GM23338 (cell line): ENCODE data around the gene GAB2. TPM values are rescaled to one million over a fixed set of nuclear protein-coding genes. Genes with fewer than 3 reads are reported as not detected.

Experiments used
- ATAC-seq: fragments of 200-7000 bp; cut with Tn5 transposase; 3 replicates; pipeline ENCODE4 v1.9.1; 2020
- DNase-seq: peaks from one replicate; pipeline ENCODE4 v3.0.0-alpha.2; 2015; ENCODE audit warnings: low spot score
- H2AFZ ChIP-seq: fragments of 200-600 bp; sonication (generic); 2 replicates; pipeline ENCODE4 v1.8.0; 2016; ENCODE audit warnings: antibody characterized with exemption, mild to moderate bottlenecking, moderate library complexity
- H3F3A ChIP-seq: fragments of 200-600 bp; sonication (generic); replicated peaks from 2 replicates; pipeline ENCODE4 v1.8.0; 2017; ENCODE audit warnings: antibody characterized with exemption, mixed run types, low read depth
- H3K27ac ChIP-seq: fragments of 200-600 bp; sonication (generic); 2 replicates; pipeline ENCODE4 v1.6.1; 2016; ENCODE audit warnings: low read depth
- H3K27me3 ChIP-seq: fragments of 200-600 bp; sonication (generic); 2 replicates; pipeline ENCODE4 v1.8.0; 2016; ENCODE audit warnings: mild to moderate bottlenecking, mixed run types, moderate library complexity; ENCODE audit not compliant: insufficient read depth
- H3K36me3 ChIP-seq: fragments of 200-600 bp; sonication (generic); 2 replicates; pipeline ENCODE4 v1.8.0; 2016; ENCODE audit warnings: mild to moderate bottlenecking; ENCODE audit not compliant: insufficient read depth
- H3K4me1 ChIP-seq: fragments of 200-600 bp; sonication (generic); 2 replicates; pipeline ENCODE4 v1.8.0; 2016; ENCODE audit warnings: mild to moderate bottlenecking, moderate library complexity; ENCODE audit not compliant: insufficient read depth
- H3K4me2 ChIP-seq: fragments of 200-600 bp; sonication (generic); 2 replicates; pipeline ENCODE4 v1.7.1; 2017; ENCODE audit warnings: mixed run types
- H3K4me3 ChIP-seq: fragments of 200-600 bp; sonication (generic); 2 replicates; pipeline ENCODE4 v1.6.1; 2016; ENCODE audit warnings: mixed run types
- H3K79me2 ChIP-seq: fragments of 200-600 bp; sonication (generic); replicated peaks from 2 replicates; pipeline ENCODE4 v1.8.0; 2017; ENCODE audit warnings: mild to moderate bottlenecking; ENCODE audit not compliant: insufficient read depth
- H3K9me2 ChIP-seq: fragments of 200-600 bp; sonication (generic); 2 replicates; pipeline ENCODE4 v1.8.0; 2017; ENCODE audit not compliant: insufficient read depth
- H4K20me1 ChIP-seq: fragments of 200-600 bp; sonication (generic); replicated peaks from 2 replicates; pipeline ENCODE4 v1.8.0; 2017; ENCODE audit warnings: mild to moderate bottlenecking; ENCODE audit not compliant: insufficient read depth
- H3K27ac Mint-ChIP-seq: 2 replicates; pipeline ENCODE4 v1.8.0; 2020; ENCODE audit warnings: inconsistent platforms, mild to moderate bottlenecking, moderate library complexity, mixed read lengths
- H3K27me3 Mint-ChIP-seq: 3 replicates; pipeline ENCODE4 v1.8.0; 2022; ENCODE audit warnings: low read depth, mild to moderate bottlenecking, moderate library complexity, mixed read lengths, inconsistent platforms; ENCODE audit not compliant: insufficient read depth, poor library complexity
- H3K36me3 Mint-ChIP-seq: 3 replicates; pipeline ENCODE4 v1.8.0; 2021; ENCODE audit warnings: low read depth, mild to moderate bottlenecking, inconsistent platforms, moderate library complexity, mixed read lengths
- H3K4me1 Mint-ChIP-seq: 3 replicates; pipeline ENCODE4 v1.8.0; 2020; ENCODE audit warnings: mild to moderate bottlenecking, inconsistent platforms, mixed read lengths
- H3K4me3 Mint-ChIP-seq: 3 replicates; pipeline ENCODE4 v1.8.0; 2021; ENCODE audit warnings: moderate library complexity, mild to moderate bottlenecking, inconsistent platforms, mixed read lengths
- H3K9me3 Mint-ChIP-seq: 3 replicates; pipeline ENCODE4 v1.8.0; 2020; ENCODE audit warnings: moderate library complexity, mild to moderate bottlenecking, inconsistent platforms, mixed read lengths
- CREB1 ChIP-seq: fragments of 250-450 bp; sonication (Bioruptor Pico); IDR thresholded peaks from 2 replicates; pipeline ENCODE4 v1.5.0; 2020; ENCODE audit warnings: low read depth, mild to moderate bottlenecking, moderate library complexity
- EZH2 ChIP-seq: fragments of 200-600 bp; sonication (generic); IDR thresholded peaks from one replicate; pipeline ENCODE4 v1.8.0; 2017; ENCODE audit warnings: antibody characterized with exemption, mild to moderate bottlenecking, low read depth; ENCODE audit not compliant: unreplicated experiment
- EZH2phosphoT487 ChIP-seq: fragments of 200-600 bp; sonication (generic); IDR thresholded peaks from one replicate; pipeline ENCODE4 v1.8.1; 2018; ENCODE audit warnings: antibody characterized with exemption; ENCODE audit not compliant: unreplicated experiment
- JUNB ChIP-seq: IDR thresholded peaks from one replicate; pipeline ENCODE4 v1.6.1; 2016; ENCODE audit warnings: antibody characterized with exemption; ENCODE audit not compliant: unreplicated experiment
- NANOG ChIP-seq: IDR thresholded peaks from 2 replicates; pipeline ENCODE4 v1.6.1; 2016; ENCODE audit warnings: antibody characterized with exemption, borderline replicate concordance
- POLR2AphosphoS5 ChIP-seq: IDR thresholded peaks from 2 replicates; pipeline ENCODE4 v1.6.1; 2016; ENCODE audit warnings: antibody characterized with exemption, low read depth
- STAT1 ChIP-seq: IDR thresholded peaks from one replicate; pipeline ENCODE4 v1.6.1; 2016; ENCODE audit warnings: antibody characterized with exemption; ENCODE audit not compliant: unreplicated experiment
- ZNF331 ChIP-seq: fragments of 250-450 bp; sonication (Bioruptor Pico); IDR thresholded peaks from 2 replicates; pipeline ENCODE4 v1.5.0; 2020; ENCODE audit warnings: low read depth, mild to moderate bottlenecking, moderate library complexity
- polyA plus RNA-seq: library from polyadenylated mRNA; unstranded; fragments of >200 nt; fragmentation: Nextera tagmentation; extraction: Ambion mirVana; gene quantifications from 2 replicates; pipeline ENCODE4 v1.2.1, GENCODE V29; 2016
- total RNA-seq: library from RNA; depleted of rRNA; stranded (reverse); fragments of >200 nt; shearing (Covaris generic); gene quantifications from 2 replicates; pipeline ENCODE4 v1.2.3, GENCODE V29; 2014
- TF ChIP-seq, protein P1 (sequence below): IDR thresholded peaks from one replicate; pipeline ENCODE4 v1.6.1; 2018; ENCODE audit warnings: antibody characterized with exemption; ENCODE audit not compliant: unreplicated experiment
- TF ChIP-seq, protein P2 (sequence below): IDR thresholded peaks from 2 replicates; pipeline ENCODE4 v1.6.1; 2016; ENCODE audit warnings: antibody characterized with exemption
- TF ChIP-seq, protein P3 (sequence below): fragments of 250-450 bp; sonication (Bioruptor Pico); IDR thresholded peaks from 2 replicates; pipeline ENCODE4 v1.5.0; 2020; ENCODE audit warnings: mild to moderate bottlenecking, moderate library complexity
- TF ChIP-seq, protein P4 (sequence below), 2 experiments: fragments of 200-600 bp in 1 of 2; sonication (generic) in 1 of 2; conservative IDR thresholded peaks; 2 replicates each; pipeline versions ENCODE4 v1.5.1 to v1.6.1; 2016 to 2017; ENCODE audit warnings: antibody characterized with exemption in 2 of 2, low read depth in 2 of 2, mild to moderate bottlenecking in 2 of 2, moderate library complexity in 1 of 2

The GAB2 gene
- total and polyA plus RNA-seq, 2 experiments from 2014 or later, result 2.0 to 10.8 TPM

DNA sequence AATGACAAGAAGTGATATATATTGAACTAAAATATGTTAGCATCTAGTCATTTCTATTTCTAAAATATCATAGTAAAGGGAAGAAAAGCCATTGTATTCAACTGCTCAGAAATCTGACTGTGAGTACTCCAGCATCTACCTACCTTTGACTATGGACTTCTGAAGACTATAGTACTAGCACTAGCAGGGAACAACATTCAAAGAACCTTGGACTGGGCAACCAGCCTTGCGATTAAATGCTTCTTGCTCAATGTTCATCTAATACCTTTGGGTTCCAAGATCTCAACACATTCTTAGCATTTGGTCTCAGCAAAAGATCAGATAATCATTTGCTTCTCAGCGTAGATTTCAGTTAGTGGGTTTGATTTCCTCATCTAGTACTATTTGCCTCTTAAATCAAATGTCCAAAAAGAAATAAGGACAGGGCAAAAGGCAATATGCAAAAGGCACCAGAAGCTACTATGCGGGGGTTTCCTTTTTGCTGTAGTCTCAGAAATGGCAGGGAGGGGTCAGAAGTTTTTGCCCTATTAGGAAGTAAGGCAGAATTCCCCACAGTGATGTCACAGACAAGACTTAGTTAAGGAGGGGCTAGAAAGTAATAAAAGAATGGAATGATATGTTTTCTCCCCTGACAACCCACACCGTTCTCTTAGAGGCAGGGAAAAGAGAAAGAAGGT lies 80.6 kb downstream of the GAB2 start:
- H3K4me3 ChIP-seq, result no peak overlapping the region
- H3K79me2 ChIP-seq, result no peaks in the 10 kb centered on the region
- H3K27me3 ChIP-seq, result no peaks in the 10 kb centered on the region
- Mint-ChIP-seq H3K9me3 (peaks cover 4% of the 10 kb centered on the region; the same call in 1 of the 3 replicates), H3K27me3 (no peaks in the 10 kb centered on the region), H3K27ac (no peak overlapping the region), H3K36me3 (peaks cover 5% of the 10 kb centered on the region; the same call in 2 of the 3 replicates), H3K4me1 (peaks cover 6% of the 10 kb centered on the region; the same call in 2 of the 3 replicates), H3K4me3 (no peak overlapping the region)
- H2AFZ ChIP-seq, result no peak overlapping the region
- DNase-seq (no peak), ATAC-seq (no peak)
- no peaks in the 10 kb centered on the region for H3K4me1 ChIP-seq
- H3K27ac ChIP-seq, result no peak overlapping the region
- no peaks in the 10 kb centered on the region for H3K36me3 ChIP-seq
- H3F3A ChIP-seq, result no peaks in the 10 kb centered on the region
- H3K4me2 ChIP-seq, result no peak overlapping the region
- 0 out of 2 replicates have a peak, but pooled peaks cover 5% of the 10 kb centered on the region for H3K9me2 ChIP-seq
- no peaks in the 10 kb centered on the region; the same call in 1 of the 2 replicates for H4K20me1 ChIP-seq
- TF ChIP-seq CREB1, result no peak
- TF ChIP-seq, protein P1, sequence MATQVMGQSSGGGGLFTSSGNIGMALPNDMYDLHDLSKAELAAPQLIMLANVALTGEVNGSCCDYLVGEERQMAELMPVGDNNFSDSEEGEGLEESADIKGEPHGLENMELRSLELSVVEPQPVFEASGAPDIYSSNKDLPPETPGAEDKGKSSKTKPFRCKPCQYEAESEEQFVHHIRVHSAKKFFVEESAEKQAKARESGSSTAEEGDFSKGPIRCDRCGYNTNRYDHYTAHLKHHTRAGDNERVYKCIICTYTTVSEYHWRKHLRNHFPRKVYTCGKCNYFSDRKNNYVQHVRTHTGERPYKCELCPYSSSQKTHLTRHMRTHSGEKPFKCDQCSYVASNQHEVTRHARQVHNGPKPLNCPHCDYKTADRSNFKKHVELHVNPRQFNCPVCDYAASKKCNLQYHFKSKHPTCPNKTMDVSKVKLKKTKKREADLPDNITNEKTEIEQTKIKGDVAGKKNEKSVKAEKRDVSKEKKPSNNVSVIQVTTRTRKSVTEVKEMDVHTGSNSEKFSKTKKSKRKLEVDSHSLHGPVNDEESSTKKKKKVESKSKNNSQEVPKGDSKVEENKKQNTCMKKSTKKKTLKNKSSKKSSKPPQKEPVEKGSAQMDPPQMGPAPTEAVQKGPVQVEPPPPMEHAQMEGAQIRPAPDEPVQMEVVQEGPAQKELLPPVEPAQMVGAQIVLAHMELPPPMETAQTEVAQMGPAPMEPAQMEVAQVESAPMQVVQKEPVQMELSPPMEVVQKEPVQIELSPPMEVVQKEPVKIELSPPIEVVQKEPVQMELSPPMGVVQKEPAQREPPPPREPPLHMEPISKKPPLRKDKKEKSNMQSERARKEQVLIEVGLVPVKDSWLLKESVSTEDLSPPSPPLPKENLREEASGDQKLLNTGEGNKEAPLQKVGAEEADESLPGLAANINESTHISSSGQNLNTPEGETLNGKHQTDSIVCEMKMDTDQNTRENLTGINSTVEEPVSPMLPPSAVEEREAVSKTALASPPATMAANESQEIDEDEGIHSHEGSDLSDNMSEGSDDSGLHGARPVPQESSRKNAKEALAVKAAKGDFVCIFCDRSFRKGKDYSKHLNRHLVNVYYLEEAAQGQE, result no peak
- no peak for TF ChIP-seq STAT1
- TF ChIP-seq POLR2AphosphoS5, result no peak
- TF ChIP-seq EZH2phosphoT487, result no peak
- no peak for TF ChIP-seq JUNB
- TF ChIP-seq NANOG, result no peak
- TF ChIP-seq, protein P2, sequence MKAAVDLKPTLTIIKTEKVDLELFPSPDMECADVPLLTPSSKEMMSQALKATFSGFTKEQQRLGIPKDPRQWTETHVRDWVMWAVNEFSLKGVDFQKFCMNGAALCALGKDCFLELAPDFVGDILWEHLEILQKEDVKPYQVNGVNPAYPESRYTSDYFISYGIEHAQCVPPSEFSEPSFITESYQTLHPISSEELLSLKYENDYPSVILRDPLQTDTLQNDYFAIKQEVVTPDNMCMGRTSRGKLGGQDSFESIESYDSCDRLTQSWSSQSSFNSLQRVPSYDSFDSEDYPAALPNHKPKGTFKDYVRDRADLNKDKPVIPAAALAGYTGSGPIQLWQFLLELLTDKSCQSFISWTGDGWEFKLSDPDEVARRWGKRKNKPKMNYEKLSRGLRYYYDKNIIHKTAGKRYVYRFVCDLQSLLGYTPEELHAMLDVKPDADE, result no peak
- no peak for TF ChIP-seq ZNF331 (CRISPR knock-in tag)
- TF ChIP-seq, protein P3, sequence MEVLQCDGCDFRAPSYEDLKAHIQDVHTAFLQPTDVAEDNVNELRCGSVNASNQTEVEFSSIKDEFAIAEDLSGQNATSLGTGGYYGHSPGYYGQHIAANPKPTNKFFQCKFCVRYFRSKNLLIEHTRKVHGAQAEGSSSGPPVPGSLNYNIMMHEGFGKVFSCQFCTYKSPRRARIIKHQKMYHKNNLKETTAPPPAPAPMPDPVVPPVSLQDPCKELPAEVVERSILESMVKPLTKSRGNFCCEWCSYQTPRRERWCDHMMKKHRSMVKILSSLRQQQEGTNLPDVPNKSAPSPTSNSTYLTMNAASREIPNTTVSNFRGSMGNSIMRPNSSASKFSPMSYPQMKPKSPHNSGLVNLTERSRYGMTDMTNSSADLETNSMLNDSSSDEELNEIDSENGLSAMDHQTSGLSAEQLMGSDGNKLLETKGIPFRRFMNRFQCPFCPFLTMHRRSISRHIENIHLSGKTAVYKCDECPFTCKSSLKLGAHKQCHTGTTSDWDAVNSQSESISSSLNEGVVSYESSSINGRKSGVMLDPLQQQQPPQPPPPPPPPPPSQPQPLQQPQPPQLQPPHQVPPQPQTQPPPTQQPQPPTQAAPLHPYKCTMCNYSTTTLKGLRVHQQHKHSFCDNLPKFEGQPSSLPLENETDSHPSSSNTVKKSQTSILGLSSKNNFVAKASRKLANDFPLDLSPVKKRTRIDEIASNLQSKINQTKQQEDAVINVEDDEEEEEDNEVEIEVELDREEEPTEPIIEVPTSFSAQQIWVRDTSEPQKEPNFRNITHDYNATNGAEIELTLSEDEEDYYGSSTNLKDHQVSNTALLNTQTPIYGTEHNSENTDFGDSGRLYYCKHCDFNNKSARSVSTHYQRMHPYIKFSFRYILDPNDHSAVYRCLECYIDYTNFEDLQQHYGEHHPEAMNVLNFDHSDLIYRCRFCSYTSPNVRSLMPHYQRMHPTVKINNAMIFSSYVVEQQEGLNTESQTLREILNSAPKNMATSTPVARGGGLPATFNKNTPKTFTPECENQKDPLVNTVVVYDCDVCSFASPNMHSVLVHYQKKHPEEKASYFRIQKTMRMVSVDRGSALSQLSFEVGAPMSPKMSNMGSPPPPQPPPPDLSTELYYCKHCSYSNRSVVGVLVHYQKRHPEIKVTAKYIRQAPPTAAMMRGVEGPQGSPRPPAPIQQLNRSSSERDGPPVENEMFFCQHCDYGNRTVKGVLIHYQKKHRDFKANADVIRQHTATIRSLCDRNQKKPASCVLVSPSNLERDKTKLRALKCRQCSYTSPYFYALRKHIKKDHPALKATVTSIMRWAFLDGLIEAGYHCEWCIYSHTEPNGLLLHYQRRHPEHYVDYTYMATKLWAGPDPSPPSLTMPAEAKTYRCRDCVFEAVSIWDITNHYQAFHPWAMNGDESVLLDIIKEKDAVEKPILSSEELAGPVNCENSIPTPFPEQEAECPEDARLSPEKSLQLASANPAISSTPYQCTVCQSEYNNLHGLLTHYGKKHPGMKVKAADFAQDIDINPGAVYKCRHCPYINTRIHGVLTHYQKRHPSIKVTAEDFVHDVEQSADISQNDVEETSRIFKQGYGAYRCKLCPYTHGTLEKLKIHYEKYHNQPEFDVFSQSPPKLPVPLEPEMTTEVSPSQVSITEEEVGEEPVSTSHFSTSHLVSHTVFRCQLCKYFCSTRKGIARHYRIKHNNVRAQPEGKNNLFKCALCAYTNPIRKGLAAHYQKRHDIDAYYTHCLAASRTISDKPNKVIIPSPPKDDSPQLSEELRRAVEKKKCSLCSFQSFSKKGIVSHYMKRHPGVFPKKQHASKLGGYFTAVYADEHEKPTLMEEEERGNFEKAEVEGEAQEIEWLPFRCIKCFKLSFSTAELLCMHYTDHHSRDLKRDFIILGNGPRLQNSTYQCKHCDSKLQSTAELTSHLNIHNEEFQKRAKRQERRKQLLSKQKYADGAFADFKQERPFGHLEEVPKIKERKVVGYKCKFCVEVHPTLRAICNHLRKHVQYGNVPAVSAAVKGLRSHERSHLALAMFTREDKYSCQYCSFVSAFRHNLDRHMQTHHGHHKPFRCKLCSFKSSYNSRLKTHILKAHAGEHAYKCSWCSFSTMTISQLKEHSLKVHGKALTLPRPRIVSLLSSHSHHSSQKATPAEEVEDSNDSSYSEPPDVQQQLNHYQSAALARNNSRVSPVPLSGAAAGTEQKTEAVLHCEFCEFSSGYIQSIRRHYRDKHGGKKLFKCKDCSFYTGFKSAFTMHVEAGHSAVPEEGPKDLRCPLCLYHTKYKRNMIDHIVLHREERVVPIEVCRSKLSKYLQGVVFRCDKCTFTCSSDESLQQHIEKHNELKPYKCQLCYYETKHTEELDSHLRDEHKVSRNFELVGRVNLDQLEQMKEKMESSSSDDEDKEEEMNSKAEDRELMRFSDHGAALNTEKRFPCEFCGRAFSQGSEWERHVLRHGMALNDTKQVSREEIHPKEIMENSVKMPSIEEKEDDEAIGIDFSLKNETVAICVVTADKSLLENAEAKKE, result no peak
- TF ChIP-seq EZH2, result no peak
- TF ChIP-seq, protein P4, sequence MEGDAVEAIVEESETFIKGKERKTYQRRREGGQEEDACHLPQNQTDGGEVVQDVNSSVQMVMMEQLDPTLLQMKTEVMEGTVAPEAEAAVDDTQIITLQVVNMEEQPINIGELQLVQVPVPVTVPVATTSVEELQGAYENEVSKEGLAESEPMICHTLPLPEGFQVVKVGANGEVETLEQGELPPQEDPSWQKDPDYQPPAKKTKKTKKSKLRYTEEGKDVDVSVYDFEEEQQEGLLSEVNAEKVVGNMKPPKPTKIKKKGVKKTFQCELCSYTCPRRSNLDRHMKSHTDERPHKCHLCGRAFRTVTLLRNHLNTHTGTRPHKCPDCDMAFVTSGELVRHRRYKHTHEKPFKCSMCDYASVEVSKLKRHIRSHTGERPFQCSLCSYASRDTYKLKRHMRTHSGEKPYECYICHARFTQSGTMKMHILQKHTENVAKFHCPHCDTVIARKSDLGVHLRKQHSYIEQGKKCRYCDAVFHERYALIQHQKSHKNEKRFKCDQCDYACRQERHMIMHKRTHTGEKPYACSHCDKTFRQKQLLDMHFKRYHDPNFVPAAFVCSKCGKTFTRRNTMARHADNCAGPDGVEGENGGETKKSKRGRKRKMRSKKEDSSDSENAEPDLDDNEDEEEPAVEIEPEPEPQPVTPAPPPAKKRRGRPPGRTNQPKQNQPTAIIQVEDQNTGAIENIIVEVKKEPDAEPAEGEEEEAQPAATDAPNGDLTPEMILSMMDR (conservative IDR thresholded peaks at IDR 0.05; ENCODE audit: low read depth in 2 of 2), result no peak
